Progenitor cell of endocrine pancreas (in vitro differentiated cells): ENCODE measurements around the gene ZC3H10. TPM values are rescaled to one million over a fixed set of nuclear protein-coding genes. Genes with fewer than 3 reads are reported as not detected.

Experiments
- DNase-seq: peaks from one replicate; pipeline ENCODE4 v3.0.0; 2021; ENCODE audit warnings: low spot score; ENCODE audit not compliant: unreplicated experiment
- H3K27ac Mint-ChIP-seq: 2 replicates; pipeline ENCODE4 v1.8.0; 2021; ENCODE audit warnings: mild to moderate bottlenecking, moderate library complexity, mixed read lengths
- H3K27me3 Mint-ChIP-seq: 2 replicates; pipeline ENCODE4 v1.8.0; 2021; ENCODE audit warnings: mixed read lengths
- H3K36me3 Mint-ChIP-seq: 2 replicates; pipeline ENCODE4 v1.8.0; 2022; ENCODE audit warnings: mixed read lengths; ENCODE audit not compliant: insufficient read depth
- H3K4me1 Mint-ChIP-seq: 2 replicates; pipeline ENCODE4 v1.8.0; 2021; ENCODE audit warnings: low read depth, mixed read lengths
- H3K4me3 Mint-ChIP-seq: 2 replicates; pipeline ENCODE4 v1.8.0; 2021; ENCODE audit warnings: low read depth, mild to moderate bottlenecking, moderate library complexity, mixed read lengths
- H3K9me3 Mint-ChIP-seq: 2 replicates; pipeline ENCODE4 v1.8.0; 2021; ENCODE audit warnings: low read depth, mixed read lengths
- CTCF ChIP-seq: fragments of 200-600 bp; sonication (generic); IDR thresholded peaks from one replicate; pipeline ENCODE4 v1.5.0; 2021; ENCODE audit warnings: antibody characterized with exemption, mild to moderate bottlenecking; ENCODE audit not compliant: unreplicated experiment
- total RNA-seq: library from RNA; stranded (reverse); gene quantifications from 2 replicates; pipeline ENCODE4 v1.2.1, GENCODE V29; 2021

ZC3H10 gene
- total RNA-seq, 1 donor from 2014 or later = 13.8 TPM

- DNase-seq = no peak
- no peak for TF ChIP-seq CTCF
- peak overlapping the region; percentile 91 for H3K27ac Mint-ChIP-seq
- H3K36me3 Mint-ChIP-seq = peaks cover 37% of the 10 kb centered on the region
- H3K4me1 Mint-ChIP-seq = peaks cover 31% of the 10 kb centered on the region
- H3K4me3 Mint-ChIP-seq = peak overlapping the region; percentile 94
- no peaks in the 10 kb centered on the region for H3K9me3 Mint-ChIP-seq
- H3K27me3 Mint-ChIP-seq = no peaks in the 10 kb centered on the region
Measured at GRCh38 chr12:56160193-56160763, 42.2 kb downstream of the ZC3H10 start.

GRCh38 chr12:56160894-56161689 lies 43.0 kb downstream of the ZC3H10 start:
- DNase-seq = no peak
- Mint-ChIP-seq H3K4me1 (peaks cover 31% of the 10 kb centered on the region), H3K9me3 (no peaks in the 10 kb centered on the region), H3K36me3 (peaks cover 37% of the 10 kb centered on the region), H3K27me3 (no peaks in the 10 kb centered on the region), H3K27ac (peak overlapping the region; percentile 91), H3K4me3 (peak overlapping the region; percentile 94)
- TF ChIP-seq CTCF = no peak

GRCh38 chr12:56161690-56162351 lies 43.8 kb downstream of the ZC3H10 start:
- Mint-ChIP-seq H3K9me3 (no peaks in the 10 kb centered on the region), H3K36me3 (peaks cover 37% of the 10 kb centered on the region), H3K4me3 (peak overlapping the region; percentile 94), H3K27ac (peak overlapping the region; percentile 91), H3K27me3 (no peaks in the 10 kb centered on the region), H3K4me1 (peaks cover 31% of the 10 kb centered on the region)
- no peak for DNase-seq
- no peak for TF ChIP-seq CTCF

- Mint-ChIP-seq H3K4me3 (no peak overlapping the region), H3K9me3 (no peaks in the 10 kb centered on the region), H3K27me3 (no peaks in the 10 kb centered on the region), H3K27ac (peak overlapping the region; percentile 91), H3K36me3 (peaks cover 40% of the 10 kb centered on the region), H3K4me1 (peaks cover 24% of the 10 kb centered on the region)
- no peak for DNase-seq
- no peak for TF ChIP-seq CTCF
Measured at GRCh38 chr12:56162468-56163290, 44.6 kb downstream of the ZC3H10 start.
